ENCODE data around the gene SCD5. TPM values are rescaled to one million over a fixed set of nuclear protein-coding genes. Genes with fewer than 3 reads are reported as not detected.

The SCD5 gene
- total RNA-seq, 4 donors from 2014 or later = 6.2 to 9.2 (median 7.1) TPM

DNA sequence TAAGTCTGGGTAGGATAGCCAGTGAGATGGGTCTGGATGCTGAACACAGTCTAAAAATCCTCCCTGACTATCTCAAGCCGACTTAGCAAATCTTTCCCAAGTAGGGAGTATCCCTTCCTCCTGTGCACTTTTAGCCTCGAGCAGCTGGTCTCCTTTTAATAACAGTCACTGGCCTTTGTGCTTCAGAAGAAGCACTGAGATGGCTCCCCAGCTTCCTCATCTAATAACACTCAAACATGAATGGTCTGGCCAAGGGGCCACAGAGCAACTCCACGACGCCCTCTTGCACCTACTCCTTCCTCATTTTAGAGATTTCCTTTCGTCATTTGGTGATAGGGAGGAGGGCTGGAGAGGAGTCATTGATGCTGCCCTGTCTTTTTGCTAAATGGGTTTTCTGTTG lies 158.1 kb downstream of the SCD5 start:
- no peak for TF ChIP-seq CTCF (IDR thresholded peaks at IDR 0.05; ENCODE audit: low read depth)

DNA sequence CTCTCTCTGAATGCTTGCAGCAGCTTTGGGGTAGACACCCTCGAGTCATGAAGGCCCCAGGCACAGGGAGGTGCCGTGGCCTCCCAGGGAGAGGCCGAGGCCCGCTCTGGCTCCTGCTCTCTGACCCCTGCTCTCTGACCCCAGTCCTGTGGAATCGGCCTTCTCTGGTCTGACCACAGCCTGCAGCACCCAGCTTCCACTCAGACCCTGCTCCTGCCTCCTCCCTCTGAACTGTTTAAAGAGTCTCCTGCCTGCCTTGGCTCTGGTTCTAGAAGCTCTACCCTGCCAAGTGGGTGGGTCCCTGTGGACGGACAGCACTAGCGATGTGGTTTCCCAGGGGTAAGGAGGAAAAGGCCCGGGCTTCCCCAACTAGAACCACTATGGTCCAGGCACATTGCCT lies 158.6 kb downstream of the SCD5 start:
- TF ChIP-seq CTCF (IDR thresholded peaks at IDR 0.05; ENCODE audit: low read depth) = no peak

- TF ChIP-seq CTCF (IDR thresholded peaks at IDR 0.05; ENCODE audit: low read depth) = no peak
Observed at GRCh38 chr4:82638479-82638878, 160.1 kb downstream of the SCD5 start.

- TF ChIP-seq CTCF (IDR thresholded peaks at IDR 0.05; ENCODE audit: low read depth) = no peak
Observed at GRCh38 chr4:82630079-82630478, 168.5 kb downstream of the SCD5 start.

DNA sequence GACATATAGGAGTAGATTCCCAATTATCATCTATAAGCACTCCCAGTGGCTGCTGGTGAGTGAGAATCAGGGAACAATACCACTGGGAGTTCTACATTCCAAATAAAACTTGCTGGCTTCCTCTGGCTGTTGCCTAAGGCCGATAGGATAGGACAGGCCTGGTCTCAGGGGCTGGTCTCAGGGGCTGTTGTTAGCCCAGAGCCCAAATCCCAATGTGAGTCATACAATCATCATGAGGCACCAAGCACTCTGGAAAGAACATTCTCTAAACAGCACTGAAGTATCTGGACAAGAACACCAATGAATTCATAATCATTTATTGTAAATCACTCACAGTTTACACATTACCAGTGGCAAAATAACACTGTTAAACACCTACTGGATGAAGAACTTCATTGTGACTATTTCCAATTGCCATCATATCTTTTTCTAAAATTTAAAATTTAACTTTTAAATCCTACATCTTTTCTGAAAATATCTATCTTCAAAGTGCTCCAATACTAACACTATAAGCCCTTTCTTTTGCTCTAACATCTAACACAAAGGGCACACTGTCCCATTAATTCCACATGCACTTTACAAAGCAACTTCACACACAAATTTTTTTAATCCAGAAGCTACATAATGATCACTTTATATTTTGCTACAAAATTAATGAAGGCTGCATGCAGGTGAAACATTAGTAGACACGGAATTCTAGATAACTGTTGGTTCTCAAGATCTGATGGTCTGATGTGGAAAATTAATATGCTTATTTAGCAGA lies 169.2 kb downstream of the SCD5 start:
- TF ChIP-seq CTCF (IDR thresholded peaks at IDR 0.05; ENCODE audit: low read depth) = no peak

DNA sequence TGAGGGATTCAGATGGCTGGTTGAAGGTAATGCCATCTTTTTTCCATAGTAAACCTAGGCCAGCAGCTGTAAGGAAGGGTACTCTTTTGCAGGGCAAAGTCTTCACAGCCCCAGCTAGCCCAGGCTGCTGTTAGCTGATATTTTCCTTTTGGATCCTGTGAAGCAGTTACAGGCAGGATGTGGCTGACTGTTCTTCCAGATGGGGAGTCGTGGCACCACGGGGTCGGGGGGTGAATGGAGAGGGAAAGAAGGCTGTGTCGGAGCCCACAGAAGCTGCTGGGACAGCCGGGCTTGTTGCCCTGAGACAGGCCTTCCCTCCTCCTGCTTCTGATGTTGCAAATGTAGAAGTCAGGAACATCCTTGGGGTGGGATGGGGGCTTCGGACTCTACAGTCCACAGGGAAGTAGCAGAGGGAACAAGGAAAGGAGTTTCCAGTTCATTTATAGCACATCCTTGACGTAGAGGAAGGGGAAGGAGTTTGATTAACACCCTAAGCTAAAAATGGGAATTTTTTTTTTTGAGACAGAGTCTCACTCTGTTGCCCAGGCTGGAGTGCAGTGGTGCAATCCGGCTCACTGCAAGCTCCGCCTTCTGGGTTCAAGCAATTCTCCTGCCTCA lies 172.2 kb downstream of the SCD5 start:
- TF ChIP-seq CTCF (IDR thresholded peaks at IDR 0.05; ENCODE audit: low read depth) = no peak

DNA sequence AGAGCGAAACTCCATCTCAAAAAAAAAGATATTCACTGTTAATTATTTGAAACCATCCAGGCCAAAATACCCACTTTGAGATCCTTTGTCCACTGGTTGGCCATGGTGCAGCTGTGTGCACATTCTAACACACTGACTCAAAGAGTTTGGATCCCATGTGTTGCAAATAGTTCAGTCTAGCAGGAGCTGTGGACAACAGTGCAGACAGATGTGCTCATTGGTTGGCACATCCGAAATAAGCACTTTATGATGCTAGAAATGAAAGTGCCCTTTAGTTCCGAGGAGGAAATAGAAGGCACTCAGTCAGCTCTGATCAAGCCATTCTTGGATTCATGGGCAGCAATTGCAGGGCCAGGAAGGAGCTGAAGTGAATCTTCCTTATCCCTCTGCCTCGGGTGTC lies 173.8 kb downstream of the SCD5 start:
- TF ChIP-seq CTCF (IDR thresholded peaks at IDR 0.05; ENCODE audit: low read depth) = no peak

All from subcutaneous adipose tissue (tissue), 4 donors.